D721Med (cell line): ENCODE data around the gene CCDC172.

Experiments used
- DNase-seq: peaks from one replicate; pipeline ENCODE4 v3.0.0; 2011; ENCODE audit warnings: low spot score; ENCODE audit not compliant: insufficient read length
- FAIRE-seq: peaks from 2 replicates; lab custom pipeline; 2011; peaks lifted over from hg19 to GRCh38; lab: Jason Lieb, UNC
- CTCF ChIP-seq: IDR thresholded peaks from 2 replicates; pipeline ENCODE4 v1.5.1; 2012; ENCODE audit warnings: mild to moderate bottlenecking, control low read depth; ENCODE audit not compliant: insufficient read depth; ENCODE audit errors: missing control alignments

CCDC172 gene

GRCh38 chr10:116398224-116398623 is 74.0 kb downstream of the CCDC172 start:
- FAIRE-seq (no peak), DNase-seq (no peak)
- TF ChIP-seq CTCF = no peak

GRCh38 chr10:116402858-116403257 is 78.6 kb downstream of the CCDC172 start:
- FAIRE-seq (no peak), DNase-seq (no peak)
- TF ChIP-seq CTCF = no peak

GRCh38 chr10:116403740-116404250 is 79.5 kb downstream of the CCDC172 start:
- FAIRE-seq = no peak
- no peak for TF ChIP-seq CTCF
- no peak for DNase-seq

GRCh38 chr10:116408719-116409118 is 84.5 kb downstream of the CCDC172 start:
- FAIRE-seq = no peak
- no peak for TF ChIP-seq CTCF
- no peak for DNase-seq

GRCh38 chr10:116410351-116410750 is 86.1 kb downstream of the CCDC172 start:
- TF ChIP-seq CTCF = no peak
- DNase-seq (no peak), FAIRE-seq (no peak)

DNA sequence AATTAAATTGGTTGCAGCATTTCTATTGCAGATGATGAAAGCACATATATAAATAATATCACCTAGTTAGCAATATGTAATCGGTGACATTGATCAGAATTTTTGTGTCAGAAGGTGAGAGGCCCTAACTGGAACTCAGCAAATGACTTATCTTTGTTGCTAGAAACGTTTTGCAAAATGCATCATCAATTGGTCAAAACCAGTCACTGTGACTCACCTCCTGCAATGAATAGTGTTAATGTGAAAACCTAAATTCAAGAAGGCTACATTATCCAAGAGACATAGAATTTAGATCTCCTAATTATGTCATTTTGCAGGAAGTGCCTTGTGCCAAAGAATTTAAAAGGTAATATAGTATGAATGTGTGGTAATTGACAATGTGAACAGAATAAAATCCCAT is 93.6 kb downstream of the CCDC172 start:
- no peak for DNase-seq
- no peak for TF ChIP-seq CTCF
- no peak for FAIRE-seq

DNA sequence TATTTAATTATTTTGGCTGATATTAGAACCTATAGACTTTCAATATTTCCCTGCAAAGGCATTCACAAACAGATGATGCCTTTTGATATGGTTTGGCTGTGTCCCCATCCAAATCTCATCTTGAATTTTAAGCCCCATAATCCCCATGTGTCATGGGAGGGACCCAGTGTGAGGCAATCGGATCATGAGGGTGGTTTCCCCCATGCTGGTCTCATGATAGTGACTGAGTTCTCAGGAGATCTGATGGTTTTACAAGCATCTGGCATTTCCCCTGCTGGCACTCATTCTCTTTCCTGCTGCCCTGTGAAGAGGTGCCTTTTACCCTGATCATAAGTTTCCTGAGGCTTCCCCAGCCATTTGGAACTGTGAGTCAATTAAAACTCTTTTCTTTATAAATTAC is 94.1 kb downstream of the CCDC172 start:
- FAIRE-seq (no peak), DNase-seq (no peak)
- TF ChIP-seq CTCF = no peak
